Activated CD8-positive, alpha-beta memory T cell treated with anti-CD3 and anti-CD28 coated beads for 36 hours (primary cell): ENCODE measurements around the gene BRAT1. TPM values are rescaled to one million over a fixed set of nuclear protein-coding genes. Genes with fewer than 3 reads are reported as not detected.

ENCODE experiments used
- CTCF ChIA-PET: fragments of 350-600 bp; sonication (Branson Sonifier 250); formaldehyde crosslinking; loops from one replicate; lab custom pipeline; 2021; ENCODE audit warnings: antibody characterized with exemption; lab: Charles Lee
- POLR2A ChIA-PET: fragments of 350-600 bp; sonication (Branson Sonifier 250); formaldehyde crosslinking; loops from one replicate; lab custom pipeline; 2021; ENCODE audit warnings: antibody characterized with exemption; lab: Charles Lee
- total RNA-seq, 2 experiments: library from RNA; stranded (reverse); gene quantifications; one replicate each; pipeline ENCODE4 v1.2.3, GENCODE V29; 2021

BRAT1 gene
- total RNA-seq, 2 experiments from 2014 or later, result 37.3 to 39.1 TPM

DNA sequence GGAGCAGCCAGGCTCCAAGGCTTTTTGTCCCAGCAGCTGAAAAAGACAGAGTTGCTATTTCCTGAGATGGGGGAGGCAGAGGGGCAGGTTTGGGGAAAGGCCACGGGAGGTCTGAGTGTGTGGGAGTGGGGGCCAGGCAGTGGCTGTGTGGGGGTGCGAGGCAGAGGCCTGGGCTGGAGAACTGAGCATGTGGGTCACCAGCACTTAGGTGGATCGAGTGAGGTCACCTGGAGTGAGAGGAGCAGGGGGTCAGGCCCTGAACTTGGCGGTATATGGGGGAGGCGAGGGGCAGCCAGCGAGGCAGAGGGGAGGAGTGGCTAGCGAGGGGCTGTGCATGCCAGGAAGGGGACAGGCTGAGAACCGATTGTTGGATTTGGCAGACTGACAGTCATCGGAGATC lies 31.8 kb upstream of the BRAT1 start:
- CTCF ChIA-PET, result interaction anchor here (0.7 kb wide), 1 partner anchor 20 kb away, joined by 4 read pairs; no protein-coding TSS in a partner anchor

GRCh38 chr7:2586326-2587020 lies 31.1 kb upstream of the BRAT1 start:
- ChIA-PET CTCF (interaction anchor here (0.7 kb wide), 1 partner anchor 19 kb away, joined by 4 read pairs; no protein-coding TSS in a partner anchor), POLR2A (no interaction called here)

More for the DNA sequence above, 31.8 kb upstream of the BRAT1 start:
- POLR2A ChIA-PET, result no interaction called here

GRCh38 chr7:2585446-2585845 lies 30.1 kb upstream of the BRAT1 start:
- ChIA-PET CTCF (interaction anchor here (1.4 kb wide), 1 partner anchor 11 kb away, joined by 5 read pairs; no protein-coding TSS in a partner anchor), POLR2A (no interaction called here)

GRCh38 chr7:2583798-2584580 lies 28.7 kb upstream of the BRAT1 start:
- CTCF ChIA-PET, result interaction anchor here (1.4 kb wide), 1 partner anchor 10 kb away, joined by 5 read pairs; no protein-coding TSS in a partner anchor
- POLR2A ChIA-PET, result no interaction called here

GRCh38 chr7:2582006-2582735 lies 26.8 kb upstream of the BRAT1 start:
- ChIA-PET CTCF (no interaction called here), POLR2A (interaction anchor here (0.5 kb wide), 1 partner anchor 14 kb away, joined by 3 read pairs; no protein-coding TSS in a partner anchor)

DNA sequence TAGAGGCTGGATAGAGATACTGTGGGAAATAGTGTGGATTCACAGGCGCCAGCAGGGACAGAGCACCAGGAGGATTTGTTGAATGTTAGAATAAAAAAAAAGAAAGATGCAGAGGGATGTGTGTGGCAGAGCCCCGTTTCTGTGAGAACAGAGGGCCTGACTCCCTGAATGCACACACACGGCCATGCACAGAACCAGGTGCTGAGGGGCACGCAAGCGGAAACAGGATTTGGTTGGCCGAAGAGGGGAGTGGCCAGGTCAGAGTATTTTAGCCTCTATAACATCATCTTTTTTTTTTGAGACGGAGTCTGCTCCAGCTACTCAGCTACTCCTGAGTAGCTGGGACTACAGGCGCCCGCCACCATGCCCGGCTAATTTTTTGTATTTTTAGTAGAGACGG lies 25.3 kb upstream of the BRAT1 start:
- ChIA-PET CTCF (no interaction called here), POLR2A (no interaction called here)

DNA sequence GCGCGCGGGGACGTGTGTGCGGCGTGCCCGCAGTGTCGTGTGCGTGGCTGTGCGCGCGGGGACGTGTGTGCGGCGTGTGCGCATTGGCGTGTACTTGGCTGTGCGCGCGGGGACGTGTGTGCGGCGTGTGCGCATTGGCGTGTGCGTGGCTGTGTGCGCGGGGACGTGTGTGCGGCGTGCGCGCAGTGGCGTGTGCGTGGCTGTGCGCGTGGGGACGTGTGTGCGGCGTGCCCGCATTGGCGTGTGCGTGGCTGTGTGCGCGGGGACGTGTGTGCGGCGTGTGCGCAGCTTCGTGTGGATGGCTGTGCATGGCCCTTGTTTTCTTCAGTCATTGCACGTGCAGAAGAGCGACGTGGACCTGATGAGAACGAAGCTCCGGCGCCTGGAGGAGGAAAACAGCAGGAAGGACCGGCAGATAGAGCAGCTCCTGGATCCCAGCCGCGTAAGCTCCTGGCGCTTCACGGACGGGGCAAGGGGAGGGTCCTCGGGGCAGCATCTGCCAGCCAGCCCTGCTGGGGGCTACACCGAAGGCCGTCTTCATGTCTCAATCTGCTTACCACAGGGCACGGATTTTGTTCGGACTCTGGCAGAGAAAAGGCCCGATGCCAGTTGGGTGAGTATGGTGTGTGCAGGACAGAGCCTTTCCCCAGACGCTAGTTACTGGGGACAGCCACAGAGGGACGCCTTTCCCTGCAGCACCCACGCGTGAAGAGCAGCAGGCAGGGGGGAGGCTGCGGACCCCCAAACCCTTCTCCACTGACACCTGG lies 22.8 kb upstream of the BRAT1 start:
- ChIA-PET CTCF (no interaction called here), POLR2A (no interaction called here)

DNA sequence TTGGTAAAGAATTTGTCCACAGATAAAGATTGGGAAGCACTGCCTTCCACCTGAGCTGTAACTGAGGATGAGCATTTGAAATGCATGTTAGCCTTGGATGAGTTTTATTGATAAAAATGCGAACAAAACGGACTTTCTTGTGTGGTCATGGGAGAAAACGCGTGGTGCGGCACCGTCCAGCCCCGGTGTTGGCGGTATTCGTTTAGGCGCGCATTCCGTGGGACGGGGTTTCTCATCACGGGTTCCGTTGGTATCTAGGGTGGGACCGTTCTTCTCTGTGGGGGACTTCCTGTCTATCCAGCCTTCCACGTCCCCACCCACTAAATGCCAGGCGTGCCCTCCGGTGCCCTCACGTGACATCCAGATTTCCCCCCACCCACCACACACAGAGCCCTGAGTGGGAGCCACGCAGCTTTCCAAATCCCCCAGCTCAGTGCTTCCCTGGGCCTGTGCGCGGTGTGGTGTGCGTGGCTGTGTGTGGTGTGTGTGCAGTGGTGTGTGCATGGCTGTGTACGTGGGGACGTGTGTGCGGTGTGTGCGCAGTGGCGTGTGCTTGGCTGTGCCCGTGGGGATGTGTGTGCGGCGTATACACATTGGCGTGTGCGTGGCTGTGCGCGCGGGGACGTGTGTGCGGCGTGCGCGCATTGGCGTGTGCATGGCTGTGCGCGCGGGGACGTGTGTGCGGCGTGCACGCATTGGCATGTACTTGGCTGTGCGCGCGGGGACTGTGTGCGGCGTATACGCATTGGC lies 21.6 kb upstream of the BRAT1 start:
- CTCF ChIA-PET, result no interaction called here
- POLR2A ChIA-PET, result no interaction called here

DNA sequence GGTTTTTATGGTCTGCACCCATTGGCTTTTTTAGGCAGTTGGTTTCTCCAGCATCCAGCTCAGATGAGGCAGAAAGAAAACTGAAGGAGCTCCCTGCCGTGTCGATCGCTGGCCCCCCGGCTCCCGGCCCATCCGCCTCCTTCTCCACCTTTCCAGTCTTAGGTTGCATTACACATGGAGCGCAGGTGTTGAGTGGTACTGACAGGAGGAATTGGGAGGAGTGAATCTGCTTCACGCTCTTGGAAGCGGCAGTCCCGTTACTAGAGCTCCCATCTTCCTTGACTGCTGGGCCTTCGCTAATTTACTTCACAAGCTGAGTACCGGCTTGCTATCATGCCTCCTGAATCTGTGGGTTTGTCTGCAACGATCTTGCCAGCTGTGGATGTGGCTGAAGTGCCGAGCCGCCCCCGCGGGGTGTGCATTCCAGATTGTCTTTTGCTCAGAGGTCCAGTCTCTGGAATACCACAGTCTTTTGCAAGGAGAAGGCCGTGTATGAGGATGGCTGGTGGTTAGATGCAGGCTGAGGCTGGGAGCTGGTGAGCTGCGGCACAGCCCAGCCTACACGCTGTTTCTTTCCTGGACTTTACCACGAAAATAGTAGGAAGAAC lies 20.5 kb upstream of the BRAT1 start:
- ChIA-PET CTCF (no interaction called here), POLR2A (no interaction called here)

- ChIA-PET CTCF (interaction anchor here (1.5 kb wide), 1 partner anchor 9 kb away, joined by 5 read pairs; no protein-coding TSS in a partner anchor), POLR2A (no interaction called here)
Measured at GRCh38 chr7:2575046-2575732, 19.9 kb upstream of the BRAT1 start.

DNA sequence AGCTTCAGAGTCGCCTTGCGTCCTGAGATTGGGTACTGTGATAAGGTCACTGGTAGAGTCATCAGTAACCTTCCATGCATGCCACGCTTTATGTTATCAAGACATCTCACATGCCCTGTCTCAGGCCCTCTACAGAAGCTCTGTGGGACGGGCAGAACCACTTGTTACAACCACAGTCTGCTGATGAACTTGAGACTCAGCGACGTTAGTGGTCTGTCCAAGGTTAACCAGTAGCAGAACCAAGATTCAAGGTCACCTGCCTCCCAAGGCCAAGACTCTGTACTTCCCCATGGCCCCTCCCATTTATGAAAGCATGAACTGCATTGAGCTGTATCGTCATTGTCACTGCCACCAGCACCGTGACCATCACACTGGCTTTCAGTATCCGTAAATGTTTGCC lies 18.4 kb upstream of the BRAT1 start:
- ChIA-PET POLR2A (no interaction called here), CTCF (interaction anchor here (1.0 to 1.5 kb wide), 2 partner anchors 11 to 105 kb away, joined by 4 to 5 read pairs; no protein-coding TSS in a partner anchor)

DNA sequence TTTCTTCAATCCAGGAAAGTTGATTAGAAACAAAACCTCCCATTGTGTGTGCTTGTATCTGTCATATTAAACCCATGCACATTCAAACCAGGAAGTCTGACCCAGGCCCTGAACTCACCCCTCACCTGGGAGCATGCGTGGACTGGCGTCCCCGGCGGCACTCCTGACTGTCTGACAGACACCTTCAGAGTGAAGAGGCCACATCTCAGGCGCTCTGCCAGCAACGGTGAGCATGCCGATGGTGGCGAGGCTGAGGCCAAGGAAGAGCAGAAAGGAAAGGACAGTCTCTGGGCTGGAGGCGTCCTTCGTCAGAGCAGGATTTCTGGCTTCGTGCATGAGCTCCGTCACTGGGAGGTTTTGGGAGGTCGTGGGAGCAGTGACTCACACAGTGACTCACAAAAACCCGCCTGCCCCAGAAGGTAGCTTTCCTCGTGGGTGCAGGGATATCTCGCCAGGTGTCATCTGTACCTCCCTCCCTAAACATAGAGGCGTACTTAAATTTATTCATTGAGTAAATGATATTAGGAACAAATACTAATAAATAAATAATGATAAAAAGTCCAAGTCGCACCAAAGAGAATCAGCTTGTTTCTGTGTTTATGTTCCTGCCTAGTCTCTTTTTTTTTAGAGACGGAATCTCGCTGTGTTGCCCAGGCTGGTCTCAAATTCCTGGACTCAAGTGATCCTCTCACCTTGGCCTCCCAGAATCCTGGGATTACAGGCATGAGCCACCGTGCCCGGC lies 16.9 kb upstream of the BRAT1 start:
- ChIA-PET POLR2A (no interaction called here), CTCF (interaction anchor here (1.3 kb wide), 1 partner anchor 121 kb away, joined by 4 read pairs; no protein-coding TSS in a partner anchor)

GRCh38 chr7:2571409-2571808 lies 16.1 kb upstream of the BRAT1 start:
- POLR2A ChIA-PET, result no interaction called here
- CTCF ChIA-PET, result interaction anchor here (1.3 kb wide), 1 partner anchor 120 kb away, joined by 4 read pairs; no protein-coding TSS in a partner anchor

- ChIA-PET POLR2A (no interaction called here), CTCF (no interaction called here)
Measured at GRCh38 chr7:2570021-2570420, 14.7 kb upstream of the BRAT1 start.

DNA sequence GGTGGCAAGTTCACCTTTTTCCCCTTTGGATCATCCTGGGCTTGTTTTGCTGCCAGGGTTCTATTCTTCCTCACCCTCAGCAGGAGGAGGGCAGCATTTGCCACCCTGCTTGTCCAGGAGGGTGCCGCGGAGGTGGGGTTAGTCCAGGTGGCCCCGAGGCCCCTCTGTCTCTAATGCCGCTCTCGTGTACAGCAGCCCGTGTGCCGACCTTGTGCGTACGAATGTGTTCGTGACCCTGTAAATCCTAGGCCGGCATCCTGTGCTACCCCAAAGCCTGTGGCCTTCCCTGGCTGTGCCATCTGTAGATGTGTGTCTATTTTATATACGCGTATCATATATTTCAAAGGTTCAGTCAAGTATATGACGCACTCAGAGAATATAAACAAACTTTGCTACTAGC lies 14.1 kb upstream of the BRAT1 start:
- CTCF ChIA-PET, result no interaction called here
- POLR2A ChIA-PET, result no interaction called here

DNA sequence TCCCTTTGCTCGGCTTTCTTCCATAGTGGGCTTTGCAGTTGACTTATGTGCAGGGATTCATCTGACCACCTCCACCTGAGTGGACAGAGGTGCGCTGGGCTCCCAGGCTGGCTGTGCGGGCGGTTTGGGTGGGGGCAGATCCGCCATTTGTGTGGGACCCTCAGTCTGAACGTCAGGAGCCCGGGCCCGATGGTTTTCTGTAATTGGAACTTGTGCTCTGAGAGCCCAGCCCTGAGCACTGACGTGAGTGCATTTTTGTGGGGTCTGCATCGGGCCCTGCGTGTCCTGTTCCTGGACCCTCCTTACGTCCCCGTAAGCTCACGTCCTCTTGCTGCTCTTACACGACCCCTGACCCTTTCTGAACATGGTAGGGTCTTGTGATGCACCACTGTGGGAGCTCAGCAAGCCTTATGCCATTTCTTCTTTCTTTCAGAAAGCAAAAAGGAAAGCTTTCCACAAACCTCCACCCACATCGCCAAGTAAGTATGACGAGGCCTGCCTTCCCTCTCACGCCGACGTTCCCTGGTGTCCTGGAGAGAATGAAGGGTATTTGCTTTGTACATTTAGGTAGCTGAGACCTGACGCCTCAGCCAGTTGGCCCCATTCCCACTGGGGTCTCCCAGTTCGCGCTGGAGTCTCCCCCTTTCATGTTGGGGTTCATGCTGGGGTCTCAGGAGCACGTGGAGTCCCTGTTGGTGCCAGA lies 13.3 kb upstream of the BRAT1 start:
- CTCF ChIA-PET, result no interaction called here
- POLR2A ChIA-PET, result no interaction called here
